Measurements from ENCODE around the gene SNX20.
A peak's percentile ranks its signal among the peaks of the same experiment; 100 is the strongest.

Gene SNX20

GRCh38 chr16:50634947-50635346, 46.2 kb downstream of the SNX20 start:
- DNase-seq (ENCODE audit: low spot score), result no peak

GRCh38 chr16:50634090-50634489, 47.0 kb downstream of the SNX20 start:
- no peak for DNase-seq (ENCODE audit: low spot score)

- no peak for DNase-seq (ENCODE audit: low spot score)
Observed at GRCh38 chr16:50632927-50633800, 47.9 kb downstream of the SNX20 start.

- no peak for DNase-seq (ENCODE audit: low spot score)
Observed at GRCh38 chr16:50631985-50632576, 49.0 kb downstream of the SNX20 start.

- no peak for DNase-seq (ENCODE audit: low spot score)
Observed at GRCh38 chr16:50631249-50631984, 49.7 kb downstream of the SNX20 start.

GRCh38 chr16:50630394-50631020, 50.6 kb downstream of the SNX20 start:
- no peak for DNase-seq (ENCODE audit: low spot score)

GRCh38 chr16:50629334-50629733, 51.8 kb downstream of the SNX20 start:
- DNase-seq (ENCODE audit: low spot score), result no peak

GRCh38 chr16:50628156-50628802, 52.8 kb downstream of the SNX20 start:
- no peak for DNase-seq (ENCODE audit: low spot score)

- DNase-seq (ENCODE audit: low spot score), result peak; percentile 75
Observed at GRCh38 chr16:50627419-50627818, 53.7 kb downstream of the SNX20 start.

- DNase-seq (ENCODE audit: low spot score), result no peak
Observed at GRCh38 chr16:50626868-50627267, 54.2 kb downstream of the SNX20 start.

GRCh38 chr16:50625374-50625773, 55.7 kb downstream of the SNX20 start:
- no peak for DNase-seq (ENCODE audit: low spot score)

GRCh38 chr16:50624449-50624970, 56.6 kb downstream of the SNX20 start:
- DNase-seq (ENCODE audit: low spot score), result no peak

- no peak for DNase-seq (ENCODE audit: low spot score)
Observed at GRCh38 chr16:50622643-50623369, 58.3 kb downstream of the SNX20 start.

- no peak for DNase-seq (ENCODE audit: low spot score)
Observed at GRCh38 chr16:50622029-50622428, 59.1 kb downstream of the SNX20 start.
